IPS-15b (cell line): ENCODE data around the gene TMPRSS3.

Experiments used
- H3K27me3 ChIP-seq: one replicate; pipeline ENCODE4 v1.6.1; 2013; ENCODE audit warnings: low read length; ENCODE audit not compliant: control insufficient read depth, insufficient read depth
- H3K36me3 ChIP-seq: one replicate; pipeline ENCODE4 v1.6.1; 2013; ENCODE audit warnings: low read length; ENCODE audit not compliant: control insufficient read depth, insufficient read depth
- H3K4me1 ChIP-seq: one replicate; pipeline ENCODE4 v1.6.1; 2013; ENCODE audit warnings: mild to moderate bottlenecking, low read length; ENCODE audit not compliant: control insufficient read depth, insufficient read depth
- H3K4me3 ChIP-seq: one replicate; pipeline ENCODE4 v1.5.1; 2013; ENCODE audit warnings: low read depth, low read length
- H3K9ac ChIP-seq: one replicate; pipeline ENCODE4 v1.6.1; 2013; ENCODE audit warnings: low read depth, mild to moderate bottlenecking, low read length
- H3K9me3 ChIP-seq: one replicate; pipeline ENCODE4 v1.6.1; 2013; ENCODE audit warnings: mild to moderate bottlenecking, low read length; ENCODE audit not compliant: control insufficient read depth, insufficient read depth

Gene TMPRSS3

GRCh38 chr21:42343556-42343955, 52.3 kb downstream of the TMPRSS3 start:
- no peak overlapping the region for H3K4me3 ChIP-seq
- H3K9me3 ChIP-seq = no peaks in the 10 kb centered on the region
- no peaks in the 10 kb centered on the region for H3K4me1 ChIP-seq
- H3K36me3 ChIP-seq = no peaks in the 10 kb centered on the region
- no peaks in the 10 kb centered on the region for H3K27me3 ChIP-seq
- no peak overlapping the region for H3K9ac ChIP-seq

GRCh38 chr21:42343101-42343500, 52.8 kb downstream of the TMPRSS3 start:
- Histone ChIP-seq H3K9ac (no peak overlapping the region), H3K4me3 (no peak overlapping the region), H3K9me3 (no peaks in the 10 kb centered on the region), H3K36me3 (no peaks in the 10 kb centered on the region), H3K4me1 (peaks cover 3% of the 10 kb centered on the region), H3K27me3 (no peaks in the 10 kb centered on the region)

GRCh38 chr21:42341776-42342542, 53.9 kb downstream of the TMPRSS3 start:
- Histone ChIP-seq H3K9me3 (no peaks in the 10 kb centered on the region), H3K27me3 (no peaks in the 10 kb centered on the region), H3K4me3 (no peak overlapping the region), H3K9ac (no peak overlapping the region), H3K4me1 (peaks cover 4% of the 10 kb centered on the region), H3K36me3 (no peaks in the 10 kb centered on the region)

- Histone ChIP-seq H3K36me3 (no peaks in the 10 kb centered on the region), H3K9ac (no peak overlapping the region), H3K9me3 (no peaks in the 10 kb centered on the region), H3K27me3 (no peaks in the 10 kb centered on the region), H3K4me3 (no peak overlapping the region), H3K4me1 (peaks cover 7% of the 10 kb centered on the region)
Observed at GRCh38 chr21:42340187-42341050, 55.4 kb downstream of the TMPRSS3 start.

- Histone ChIP-seq H3K4me3 (no peak overlapping the region), H3K9me3 (no peaks in the 10 kb centered on the region), H3K9ac (no peak overlapping the region), H3K4me1 (peaks cover 7% of the 10 kb centered on the region), H3K36me3 (no peaks in the 10 kb centered on the region), H3K27me3 (no peaks in the 10 kb centered on the region)
Observed at GRCh38 chr21:42338729-42339715, 56.8 kb downstream of the TMPRSS3 start.

- H3K27me3 ChIP-seq = no peaks in the 10 kb centered on the region
- no peak overlapping the region for H3K9ac ChIP-seq
Observed at GRCh38 chr21:42337830-42338728, 57.8 kb downstream of the TMPRSS3 start.

GRCh38 chr21:42337276-42337675, 58.6 kb downstream of the TMPRSS3 start:
- H3K4me3 ChIP-seq = no peak overlapping the region
- no peaks in the 10 kb centered on the region for H3K27me3 ChIP-seq
- peaks cover 7% of the 10 kb centered on the region for H3K4me1 ChIP-seq
- no peaks in the 10 kb centered on the region for H3K9me3 ChIP-seq
- no peak overlapping the region for H3K9ac ChIP-seq
- H3K36me3 ChIP-seq = no peaks in the 10 kb centered on the region

More at GRCh38 chr21:42337830-42338728, 57.8 kb downstream of the TMPRSS3 start:
- Histone ChIP-seq H3K36me3 (no peaks in the 10 kb centered on the region), H3K4me3 (no peak overlapping the region), H3K9me3 (no peaks in the 10 kb centered on the region), H3K4me1 (peaks cover 7% of the 10 kb centered on the region)

- Histone ChIP-seq H3K4me3 (no peak overlapping the region), H3K36me3 (no peaks in the 10 kb centered on the region), H3K9me3 (no peaks in the 10 kb centered on the region), H3K9ac (no peak overlapping the region), H3K27me3 (no peaks in the 10 kb centered on the region), H3K4me1 (peaks cover 7% of the 10 kb centered on the region)
Observed at GRCh38 chr21:42336054-42336453, 59.8 kb downstream of the TMPRSS3 start.

GRCh38 chr21:42332557-42333317, 63.1 kb downstream of the TMPRSS3 start:
- no peaks in the 10 kb centered on the region for H3K36me3 ChIP-seq
- H3K27me3 ChIP-seq = no peaks in the 10 kb centered on the region

GRCh38 chr21:42331660-42332059, 64.2 kb downstream of the TMPRSS3 start:
- Histone ChIP-seq H3K9me3 (no peaks in the 10 kb centered on the region), H3K36me3 (no peaks in the 10 kb centered on the region), H3K4me3 (no peak overlapping the region), H3K9ac (no peak overlapping the region), H3K4me1 (peaks cover 6% of the 10 kb centered on the region), H3K27me3 (no peaks in the 10 kb centered on the region)

More at GRCh38 chr21:42332557-42333317, 63.1 kb downstream of the TMPRSS3 start:
- no peak overlapping the region for H3K4me3 ChIP-seq
- H3K9ac ChIP-seq = no peak overlapping the region
- peaks cover 6% of the 10 kb centered on the region for H3K4me1 ChIP-seq
- H3K9me3 ChIP-seq = no peaks in the 10 kb centered on the region
